NCI-H226 (cell line): Measurements from ENCODE around the gene LYAR.

Experiments used
- DNase-seq: peaks from one replicate; pipeline ENCODE4 v3.0.0-alpha.2; 2015

Gene LYAR, protein sequence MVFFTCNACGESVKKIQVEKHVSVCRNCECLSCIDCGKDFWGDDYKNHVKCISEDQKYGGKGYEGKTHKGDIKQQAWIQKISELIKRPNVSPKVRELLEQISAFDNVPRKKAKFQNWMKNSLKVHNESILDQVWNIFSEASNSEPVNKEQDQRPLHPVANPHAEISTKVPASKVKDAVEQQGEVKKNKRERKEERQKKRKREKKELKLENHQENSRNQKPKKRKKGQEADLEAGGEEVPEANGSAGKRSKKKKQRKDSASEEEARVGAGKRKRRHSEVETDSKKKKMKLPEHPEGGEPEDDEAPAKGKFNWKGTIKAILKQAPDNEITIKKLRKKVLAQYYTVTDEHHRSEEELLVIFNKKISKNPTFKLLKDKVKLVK

DNA sequence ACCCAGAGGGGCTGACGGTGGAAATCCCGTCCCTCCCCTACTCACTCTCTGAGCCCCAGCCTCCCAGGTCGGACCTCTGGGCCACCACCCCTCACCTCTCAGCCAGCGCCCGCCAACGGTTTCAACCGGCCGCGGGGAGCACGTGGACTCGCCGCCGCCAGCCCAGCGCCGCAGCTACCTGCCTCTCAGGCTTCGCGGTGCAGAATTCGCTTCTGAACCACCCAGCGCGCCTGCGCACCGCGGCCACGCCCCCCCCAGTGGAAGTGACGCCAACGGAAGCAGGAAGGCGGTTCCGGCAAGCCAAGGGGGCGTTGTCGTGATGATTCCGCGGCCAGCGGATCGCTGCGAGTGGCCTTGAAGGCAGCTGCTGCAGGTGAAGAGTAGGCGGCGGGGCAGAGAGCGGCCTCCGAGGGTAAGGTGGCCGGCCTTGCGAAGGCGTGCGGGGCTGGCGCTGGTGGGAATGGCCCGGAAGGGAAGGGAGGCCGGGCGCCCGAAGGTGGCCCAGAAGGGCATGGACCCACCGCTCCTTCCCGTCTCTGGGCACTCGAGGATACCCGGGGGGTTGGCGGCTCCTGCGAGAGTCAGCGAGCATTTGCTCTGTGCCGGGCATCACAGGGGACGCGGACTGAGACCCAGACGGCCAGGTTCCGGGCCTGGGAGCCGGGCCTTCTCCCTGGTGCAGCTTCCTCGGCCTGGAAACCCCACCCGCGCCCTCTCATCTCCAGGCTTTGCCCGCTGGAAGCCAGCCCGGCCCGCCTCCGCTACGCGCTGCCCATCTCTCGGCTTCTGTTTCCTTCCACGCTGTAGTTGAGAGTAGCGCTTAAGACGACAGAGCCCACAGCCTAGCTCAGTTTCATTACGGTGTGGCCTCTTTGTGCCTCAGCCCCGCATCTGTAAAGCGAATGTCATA lies at the start of gene LYAR, which contains the start of gene ZBTB49:
TSS of gene LYAR (minus strand) at position 214 of the 910 bp plus-strand sequence. CDS start 6,412 bp downstream, outside the sequence.
TSS of gene ZBTB49 (plus strand) at position 311 of the 910 bp plus-strand sequence. CDS start 9,695 bp downstream, outside the sequence.
- DNase-seq: peak; percentile 78

DNA sequence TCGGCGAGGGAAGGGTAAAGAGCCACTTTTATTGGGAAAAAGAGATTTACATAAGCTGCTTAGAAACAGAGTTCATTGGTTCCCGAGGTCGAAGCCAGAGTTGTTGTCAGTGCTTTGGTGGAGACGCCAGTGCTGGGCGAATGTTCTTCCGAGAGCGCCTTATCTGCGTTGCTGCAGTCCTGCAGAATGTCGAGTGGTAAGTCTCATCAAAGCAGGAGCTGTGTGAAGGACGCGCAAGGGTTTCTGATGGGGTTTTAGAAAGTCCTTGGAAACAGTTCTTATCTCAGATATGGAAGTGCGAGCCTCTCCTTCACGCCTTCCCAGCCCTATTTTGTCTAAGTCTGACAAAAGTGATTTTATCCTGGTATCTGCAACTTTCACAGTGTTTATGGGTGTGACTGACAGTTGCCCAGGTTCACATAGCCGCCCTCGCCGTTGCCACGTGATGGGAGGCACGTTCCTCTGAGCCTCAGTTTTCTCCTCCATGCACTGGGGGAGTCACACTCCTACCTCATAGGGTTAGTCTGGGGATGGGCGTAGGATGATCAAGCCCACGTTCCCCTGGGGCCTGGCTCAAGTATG lies 49.6 kb upstream of the LYAR start:
- DNase-seq: no peak

DNA sequence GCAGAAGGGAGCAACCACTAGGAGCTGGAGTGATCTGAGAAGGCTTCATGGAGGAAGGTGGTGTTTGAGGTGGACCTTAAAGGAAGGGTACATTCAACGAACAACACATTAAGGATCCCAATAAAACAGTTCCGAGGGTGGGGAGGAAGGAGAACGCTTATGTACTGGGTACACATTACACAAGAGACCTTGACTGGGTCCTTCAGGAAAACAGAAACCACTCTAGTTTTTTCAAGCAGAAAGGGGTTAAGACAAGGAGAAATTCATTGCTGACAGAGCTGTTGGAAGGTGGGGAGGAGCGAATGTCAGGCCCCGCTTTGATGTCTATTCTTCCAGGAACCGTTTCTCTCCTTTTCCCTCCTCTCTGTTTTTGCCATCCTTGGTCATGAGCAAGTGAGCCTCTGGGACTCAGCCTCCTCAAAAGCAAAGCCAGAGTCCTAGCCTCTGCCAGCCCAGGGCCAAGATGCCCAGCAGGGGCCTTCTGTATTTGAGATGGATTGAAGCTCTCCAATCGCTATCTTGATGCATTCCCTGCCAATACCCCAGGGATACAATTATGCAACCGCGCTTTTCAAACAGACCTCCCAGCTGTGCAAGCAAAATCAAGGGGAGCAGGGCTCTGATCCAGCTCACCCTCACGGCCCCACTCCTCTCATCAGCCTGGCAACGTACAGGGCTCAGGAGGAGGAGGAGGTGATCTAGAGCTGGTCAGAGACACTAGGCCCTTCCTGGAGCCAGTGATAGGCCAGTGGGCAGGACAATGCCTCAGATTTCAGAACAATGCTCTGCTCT lies 48.5 kb upstream of the LYAR start:
- DNase-seq: no peak

DNA sequence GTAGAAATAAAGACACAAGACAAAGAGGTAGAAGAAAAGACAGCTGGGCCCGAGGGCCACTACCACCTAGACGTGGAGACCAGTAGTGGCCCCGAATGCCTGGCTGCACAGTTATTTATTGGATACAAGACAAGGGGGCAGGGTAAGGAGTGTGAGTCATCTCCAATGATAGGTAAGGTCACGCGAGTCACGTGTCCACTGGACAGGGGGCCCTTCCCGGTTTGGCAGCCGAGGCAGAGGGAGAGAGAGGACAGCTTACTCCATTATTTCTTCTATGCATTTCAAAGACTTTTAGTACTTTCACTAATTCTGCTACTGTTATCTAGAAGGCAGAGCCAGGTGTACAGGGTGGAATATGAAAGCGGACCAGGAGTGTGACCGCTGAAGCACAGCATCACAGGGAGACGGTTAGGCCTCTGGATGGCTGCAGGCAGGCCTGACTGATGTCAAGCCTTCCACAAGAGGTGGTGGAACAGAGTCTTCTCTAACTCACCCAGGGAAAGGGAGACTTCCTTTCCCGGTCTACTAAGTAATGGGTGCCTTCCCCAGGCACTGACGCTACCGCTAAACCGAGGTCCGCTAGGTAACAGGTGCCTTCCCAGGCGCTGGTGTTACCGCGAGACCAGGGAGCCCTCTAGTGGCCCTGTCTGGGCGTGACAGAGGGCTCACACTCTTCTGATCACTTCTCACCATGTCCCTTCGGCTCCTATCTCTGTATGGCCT lies 45.0 kb upstream of the LYAR start:
- DNase-seq: peak; percentile 40

DNA sequence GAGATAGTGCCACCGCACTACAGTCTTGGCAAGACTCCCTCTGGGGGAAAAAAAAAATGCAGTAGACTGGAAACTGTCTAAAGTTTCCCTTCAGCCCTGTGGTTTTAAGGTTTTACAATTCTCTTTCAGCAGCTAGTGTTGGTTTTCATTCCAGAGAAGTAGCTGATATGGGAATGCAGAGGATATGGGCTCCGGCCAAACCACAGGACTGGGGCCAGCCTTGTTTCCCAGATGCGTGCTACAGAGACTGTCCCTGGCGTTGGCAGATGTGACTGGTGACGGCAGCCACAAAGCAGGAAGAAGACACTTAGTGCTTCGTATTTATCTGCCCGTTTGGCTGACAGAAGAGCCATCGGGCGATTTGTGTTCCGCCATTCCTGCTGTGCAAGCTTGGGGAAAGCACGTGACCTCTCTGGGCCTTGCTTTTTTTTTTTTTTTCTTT lies 43.3 kb upstream of the LYAR start:
- peak; percentile 72 for DNase-seq

DNA sequence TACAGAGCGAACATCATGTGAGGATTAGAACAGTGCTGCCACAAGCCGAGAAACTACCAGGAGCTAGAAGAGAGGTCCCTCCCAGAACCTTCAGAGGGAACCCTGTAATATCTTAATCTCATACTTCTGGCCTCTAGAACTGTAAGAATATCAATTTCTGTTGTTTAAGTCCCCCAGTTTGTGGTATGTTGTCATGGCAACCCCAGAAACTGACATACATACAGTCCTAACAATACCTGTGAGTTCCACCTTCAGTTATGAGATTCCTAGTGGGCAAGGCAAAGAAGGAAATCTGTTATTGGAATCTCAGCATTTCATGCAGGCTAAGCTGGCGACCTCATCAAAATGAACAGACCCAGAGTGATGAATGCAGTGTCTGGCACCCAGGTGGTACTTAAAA lies 42.6 kb upstream of the LYAR start:
- peak; percentile 12 for DNase-seq

DNA sequence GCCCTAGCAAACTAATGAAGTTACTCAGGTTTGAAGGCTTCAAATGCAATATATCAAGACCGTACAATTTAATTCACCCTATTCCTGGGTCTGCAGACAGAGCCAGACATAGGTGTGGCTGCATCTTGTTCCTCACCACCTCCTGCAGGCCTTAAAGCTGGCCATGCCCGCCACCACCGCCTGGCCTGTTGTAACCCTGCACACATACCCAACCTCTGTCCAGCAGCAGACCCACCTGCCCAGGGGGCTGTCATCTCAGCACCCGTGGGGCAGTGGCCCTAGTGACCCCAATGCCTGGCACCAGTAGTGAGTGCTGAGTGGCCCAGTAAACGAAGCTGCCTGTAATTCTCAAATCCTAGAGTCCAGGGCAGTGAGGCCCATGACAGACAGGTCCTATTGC lies 40.8 kb upstream of the LYAR start:
- no peak for DNase-seq

DNA sequence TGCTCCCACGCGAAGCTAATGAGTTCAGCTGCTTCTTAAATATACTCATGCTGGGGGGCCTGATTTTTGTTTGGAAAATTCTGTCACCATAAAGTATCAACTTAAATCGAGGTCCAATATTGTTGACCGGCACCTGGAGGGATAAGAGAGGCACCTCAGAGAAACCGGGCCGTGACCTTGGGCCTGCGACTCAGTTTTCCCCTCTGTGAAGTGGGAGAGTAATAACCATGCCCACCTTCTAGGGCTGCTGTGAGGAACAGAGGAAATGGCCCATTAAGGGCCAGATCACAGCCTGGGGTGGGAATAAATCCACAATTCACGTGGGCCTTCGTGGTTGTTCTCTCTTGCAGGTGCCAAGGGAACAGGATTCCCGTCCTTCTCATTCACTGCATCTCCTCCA lies 39.5 kb upstream of the LYAR start:
- no peak for DNase-seq

DNA sequence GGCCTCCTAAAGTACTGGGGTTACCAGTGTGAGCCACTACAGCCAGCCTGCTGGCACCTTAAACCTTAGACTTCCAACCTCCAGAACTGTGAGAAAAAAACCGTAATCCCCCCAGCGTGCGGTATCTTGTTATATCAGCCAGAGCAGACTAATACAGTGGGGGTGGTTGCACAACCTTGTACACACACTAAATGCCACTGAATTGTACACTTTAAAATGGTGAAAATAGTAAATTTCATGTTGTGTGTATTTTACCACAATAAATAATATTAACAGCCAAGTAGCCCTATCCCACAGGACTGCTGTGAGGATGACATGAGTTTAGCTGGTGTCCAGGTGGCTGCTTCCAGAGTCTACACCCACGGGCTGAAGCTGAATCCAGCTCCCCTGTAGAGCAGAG lies 38.9 kb upstream of the LYAR start:
- DNase-seq: no peak

DNA sequence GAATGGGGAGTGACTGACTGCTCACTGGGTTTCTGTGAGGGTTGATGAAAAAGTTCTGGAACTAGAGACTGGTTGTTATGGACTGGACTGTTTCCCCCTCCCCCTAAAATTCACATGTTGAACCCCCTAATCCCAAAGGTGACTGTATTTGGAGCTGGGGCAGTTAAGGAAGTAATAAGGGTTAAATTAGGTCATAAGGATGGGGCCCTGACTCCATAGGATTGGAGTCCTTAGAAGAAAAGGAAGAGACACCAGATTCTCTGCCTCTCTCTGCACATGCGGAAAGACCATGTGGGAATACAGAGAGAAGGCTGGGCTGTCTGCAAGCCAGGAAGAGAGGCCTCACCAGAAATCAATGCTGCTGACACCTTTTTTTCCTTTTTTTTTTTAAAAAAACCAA lies 38.3 kb upstream of the LYAR start:
- no peak for DNase-seq

DNA sequence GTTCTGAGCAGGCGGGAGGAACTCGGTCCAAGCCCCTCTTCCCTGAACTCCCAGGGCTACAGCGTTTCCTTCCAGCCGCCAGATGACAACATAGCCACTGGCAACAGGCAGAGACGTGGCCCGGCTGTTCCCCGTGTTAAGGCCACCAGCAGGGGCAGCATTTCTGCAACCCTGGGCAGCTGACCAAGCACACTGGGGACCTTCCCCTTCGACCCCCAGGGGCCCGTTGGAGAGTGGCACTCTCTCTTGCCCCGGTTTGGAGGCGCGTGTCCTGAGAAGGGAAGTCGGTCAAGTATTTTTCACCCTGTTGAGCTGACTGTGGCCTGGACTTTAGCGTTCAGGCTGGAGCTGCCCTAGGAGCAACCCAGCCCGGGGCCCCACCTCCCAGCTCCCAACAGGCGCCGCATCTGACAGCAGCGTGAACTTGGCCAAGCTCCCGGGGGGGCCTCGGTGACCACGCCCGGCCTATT lies 37.7 kb upstream of the LYAR start:
- DNase-seq: no peak

DNA sequence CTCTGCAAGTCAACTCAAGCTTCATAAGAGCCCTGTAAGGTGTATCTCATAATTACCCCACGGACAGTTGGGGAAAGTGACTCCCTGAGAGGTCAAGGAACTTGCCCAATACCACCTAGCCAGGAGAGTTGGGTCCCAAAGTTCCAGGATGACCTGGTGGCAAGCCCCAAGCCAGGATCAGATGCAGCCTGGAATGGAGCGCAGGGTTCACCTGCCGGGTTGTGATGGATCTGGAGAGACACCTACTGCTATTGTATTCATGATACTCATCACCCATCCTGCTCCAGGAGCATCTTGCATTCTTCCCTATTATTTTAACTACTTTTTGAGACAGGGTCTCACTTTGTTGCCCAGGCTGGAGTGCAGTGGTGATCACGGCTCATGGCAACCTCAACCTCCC lies 36.2 kb upstream of the LYAR start:
- no peak for DNase-seq

DNA sequence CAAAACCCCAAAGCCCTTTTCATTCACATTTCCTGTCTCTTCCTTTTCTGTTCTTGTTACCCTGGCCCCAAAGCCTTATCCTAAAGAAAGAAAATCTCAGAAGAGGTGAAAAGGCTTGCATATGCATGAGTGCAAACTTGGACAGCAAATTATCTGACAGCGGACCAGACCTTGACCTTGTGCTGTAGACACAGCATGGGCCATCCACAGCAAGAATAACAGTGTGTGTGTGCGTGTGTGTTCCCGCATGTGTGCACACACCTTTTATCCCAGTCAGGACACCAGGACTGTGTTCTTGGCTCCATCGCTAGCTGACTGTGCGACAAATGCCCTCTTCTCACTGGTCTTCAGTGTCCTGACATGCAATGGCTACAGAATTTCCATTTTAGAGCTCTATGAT lies 35.4 kb upstream of the LYAR start:
- DNase-seq: no peak

DNA sequence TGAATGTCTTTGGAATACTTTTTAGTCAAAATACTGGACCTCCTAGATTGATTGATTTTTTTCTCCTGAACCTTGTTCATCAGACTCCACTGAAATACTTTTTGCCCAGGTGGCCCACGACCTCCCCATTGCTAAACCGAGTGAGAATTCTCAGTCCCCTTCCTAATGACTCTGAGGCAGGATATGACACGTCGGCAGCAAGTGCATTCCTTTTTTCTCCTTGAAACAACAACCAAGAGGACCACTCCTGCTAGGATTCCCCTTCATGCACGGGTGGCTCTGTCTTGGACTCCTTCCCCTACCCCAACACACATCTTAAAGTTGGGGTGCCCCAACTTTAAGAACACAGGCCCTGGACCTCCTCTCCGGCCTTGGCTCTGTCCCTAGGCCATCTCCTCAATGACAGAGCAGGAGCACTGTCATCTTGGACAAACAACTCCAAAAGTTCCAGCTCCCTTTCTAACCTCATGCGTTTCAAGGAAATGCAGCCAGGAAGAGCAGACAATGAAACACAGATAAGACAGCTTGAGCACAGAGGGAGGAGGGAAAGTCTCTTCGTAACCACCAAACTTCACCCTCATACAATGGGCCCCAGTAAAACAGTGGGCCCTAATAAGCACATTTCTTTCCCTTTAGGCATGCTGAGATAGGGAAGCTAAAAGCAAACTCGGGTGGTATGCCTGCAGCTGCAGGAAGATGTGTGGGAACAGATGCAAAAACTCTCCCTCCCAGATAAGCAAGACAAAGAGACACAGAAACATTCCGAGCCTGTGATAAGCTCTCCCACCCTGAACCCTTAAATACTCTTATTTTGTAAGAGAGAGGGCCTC lies 34.0 kb upstream of the LYAR start:
- DNase-seq: no peak

DNA sequence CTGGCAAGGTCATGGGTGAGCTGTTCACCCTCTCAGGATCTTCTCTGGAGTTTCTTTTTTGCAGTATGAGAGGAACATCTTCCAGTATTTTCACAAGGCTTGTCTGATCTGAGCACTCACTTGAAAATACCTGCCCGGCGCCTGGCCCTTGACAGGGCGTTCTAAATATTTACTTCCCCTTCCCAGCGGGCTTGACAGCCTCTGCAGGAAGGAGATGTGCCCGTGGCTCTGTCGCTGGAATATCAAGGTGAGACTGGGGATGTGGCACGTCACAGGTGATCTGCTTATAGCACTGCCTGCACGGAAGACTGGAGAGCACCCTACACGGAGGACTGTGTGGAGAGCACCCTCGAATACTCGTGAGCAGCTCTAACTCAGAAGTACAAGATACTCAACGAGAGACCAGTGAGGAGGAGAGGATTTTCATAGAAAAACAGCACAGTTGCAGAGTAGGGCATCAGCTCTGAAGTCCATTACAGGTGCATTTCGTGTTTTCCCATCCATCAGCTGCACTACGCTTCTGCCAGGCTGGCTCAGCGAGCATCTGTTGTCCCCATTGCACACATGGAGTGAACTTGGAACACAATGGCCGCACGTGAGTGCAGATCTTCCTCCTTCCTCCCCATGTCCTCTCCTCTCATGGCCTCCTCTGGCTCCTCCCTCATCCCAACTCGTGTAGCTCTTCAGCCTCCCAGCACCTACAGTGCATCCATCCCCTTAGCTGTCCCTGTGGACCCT lies 32.2 kb upstream of the LYAR start:
- DNase-seq: no peak

DNA sequence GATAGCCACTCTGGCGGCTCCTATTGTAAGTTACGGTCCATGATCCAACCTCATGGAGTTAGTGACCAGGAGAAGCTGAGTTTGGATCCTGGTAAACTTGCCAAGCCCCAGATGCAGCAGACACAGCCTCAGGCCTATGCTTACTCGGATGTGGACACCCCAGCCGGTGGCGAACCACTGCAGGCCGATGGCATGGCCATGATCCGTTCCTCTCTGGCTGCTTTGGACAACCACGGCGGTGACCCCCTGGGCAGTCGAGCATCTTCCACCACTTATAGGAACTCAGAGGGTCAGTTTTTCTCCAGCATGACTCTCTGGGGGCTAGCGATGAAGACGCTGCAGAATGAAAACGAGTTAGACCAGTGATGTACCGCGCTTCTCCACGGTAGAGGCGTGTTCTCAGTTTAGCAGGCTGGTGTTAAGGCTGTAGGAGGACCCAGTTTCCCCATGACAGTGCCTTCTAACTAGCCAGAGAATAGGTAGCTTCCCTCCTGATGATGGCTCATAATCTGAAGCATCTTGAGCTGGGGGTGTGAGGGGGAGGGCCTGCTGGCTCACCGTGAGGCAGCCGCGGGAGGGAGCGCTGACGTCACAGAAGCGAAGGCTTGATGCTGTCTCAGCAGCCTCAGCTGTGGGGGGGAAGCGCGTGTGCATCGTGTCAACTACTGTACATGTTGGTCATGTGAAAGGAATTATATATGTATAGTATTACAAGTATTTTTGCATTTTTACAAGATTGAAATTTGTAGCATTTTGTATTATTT lies 31.2 kb upstream of the LYAR start:
- no peak for DNase-seq

DNA sequence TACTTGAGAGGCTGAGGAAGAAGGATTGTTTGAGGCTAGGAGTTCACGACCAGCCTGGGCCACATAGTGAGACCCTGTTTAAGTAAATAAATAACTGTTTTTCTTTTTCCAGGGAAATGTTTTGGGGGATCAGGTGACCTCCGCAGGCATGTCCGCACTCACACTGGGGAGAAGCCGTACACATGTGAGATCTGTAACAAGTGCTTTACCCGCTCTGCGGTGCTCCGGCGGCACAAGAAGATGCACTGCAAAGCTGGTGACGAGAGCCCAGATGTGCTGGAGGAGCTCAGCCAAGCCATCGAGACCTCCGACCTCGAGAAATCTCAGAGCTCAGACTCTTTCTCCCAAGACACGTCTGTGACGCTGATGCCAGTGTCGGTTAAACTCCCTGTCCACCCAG lies 30.6 kb upstream of the LYAR start:
- DNase-seq: no peak

DNA sequence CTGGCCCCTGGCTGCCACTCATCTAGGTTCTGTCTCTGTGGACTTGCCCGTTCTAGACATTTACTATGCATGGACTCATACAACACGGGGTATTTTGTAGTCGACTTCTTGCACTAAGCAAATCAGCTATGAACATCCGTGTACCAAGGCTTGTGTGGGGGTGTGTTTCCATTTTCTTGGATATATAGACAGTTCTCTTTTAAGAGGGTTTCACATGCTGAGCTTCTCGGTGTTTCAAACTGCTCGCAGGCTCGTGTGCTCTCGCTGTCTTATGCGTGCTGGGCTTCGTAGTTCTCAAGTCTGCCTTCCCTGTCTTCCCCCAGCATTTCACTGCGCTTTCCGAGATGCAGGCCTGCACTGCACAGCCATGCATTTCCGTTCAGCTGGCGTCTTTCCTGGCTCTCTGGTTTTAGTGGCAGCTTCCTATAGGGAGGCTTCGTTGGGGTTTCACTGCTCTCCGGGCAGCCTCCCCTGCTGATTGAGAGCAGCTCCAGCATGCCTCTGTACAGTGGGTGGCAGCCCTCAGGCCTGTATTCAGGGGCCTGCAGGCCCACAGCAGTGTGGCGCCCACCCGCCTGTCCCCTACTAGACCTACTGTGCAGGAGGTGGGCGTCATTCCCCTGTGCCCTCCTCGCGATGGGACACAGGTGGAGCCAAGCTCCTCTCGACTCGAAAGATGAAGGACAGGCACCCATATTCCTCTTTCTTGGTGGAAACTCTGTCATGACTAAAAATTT lies 27.7 kb upstream of the LYAR start:
- DNase-seq: no peak

DNA sequence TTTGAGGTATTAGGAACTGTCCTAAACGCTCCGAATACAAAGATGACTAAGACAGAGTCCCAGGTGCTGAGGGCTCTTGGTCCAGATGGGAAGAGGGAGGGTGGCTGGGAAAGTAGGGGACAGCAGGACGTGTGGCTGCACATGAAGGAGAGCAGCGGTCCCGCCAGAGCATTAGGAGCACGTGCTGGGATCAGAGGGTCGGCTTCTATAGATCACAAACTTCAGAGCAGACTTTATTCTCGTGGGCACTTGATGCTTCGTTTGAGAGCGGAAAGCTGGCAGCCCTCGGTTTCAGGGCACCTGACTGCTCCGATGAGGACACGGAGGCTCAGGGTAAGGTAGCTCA lies 26.2 kb upstream of the LYAR start:
- DNase-seq: no peak
